ENCODE measurements around the gene KLF9. TPM values are rescaled to one million over a fixed set of nuclear protein-coding genes. Genes with fewer than 3 reads are reported as not detected.

KLF9 gene
- total RNA-seq, 1 donor from 2014 or later = 52.8 TPM

DNA sequence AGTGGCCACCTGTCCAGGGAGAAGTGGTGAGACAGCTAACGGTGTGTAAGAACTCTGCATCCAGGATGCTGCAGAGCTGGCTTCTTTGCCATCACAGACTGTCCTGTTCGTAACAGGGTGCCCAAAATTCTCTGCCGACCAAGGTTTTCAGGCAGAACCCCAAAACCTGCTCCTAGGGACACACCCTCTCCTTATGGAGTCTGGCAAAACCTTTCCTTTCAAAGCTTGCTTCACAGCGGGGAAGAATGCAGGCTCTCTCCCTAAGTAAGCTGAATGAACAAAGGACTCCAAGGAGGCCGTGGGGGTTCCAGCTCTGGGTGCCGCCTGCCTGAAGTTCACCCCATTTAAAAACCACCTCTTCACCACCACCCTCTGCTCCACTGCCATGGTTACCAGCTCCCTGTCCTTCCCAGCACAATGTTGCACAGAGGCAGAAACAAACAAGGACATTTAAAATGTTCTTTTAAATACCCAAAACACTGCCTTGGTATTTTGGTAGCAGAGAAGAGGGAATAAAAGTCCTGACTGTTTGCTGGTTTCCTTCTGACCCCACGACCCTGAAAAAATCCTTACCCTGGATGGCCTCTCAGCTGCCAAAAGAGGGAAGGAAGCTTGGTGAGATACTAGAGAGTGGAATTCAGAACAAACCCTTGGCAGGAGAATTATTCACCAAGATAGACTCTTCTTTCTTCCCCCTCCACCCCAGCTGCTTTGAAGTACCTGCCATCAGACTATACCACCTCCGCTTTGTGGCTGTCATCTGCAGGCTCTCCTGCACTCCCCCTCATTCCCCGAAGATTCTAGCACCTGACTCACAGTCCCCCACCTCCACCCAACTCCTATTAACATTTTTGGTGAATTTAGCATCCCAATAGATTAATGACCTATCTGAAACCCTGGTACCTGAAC is 7.1 kb upstream of the KLF9 start:
- Histone ChIP-seq H3K36me3 (no peaks in the 10 kb centered on the region), H3K27ac (replicated peaks) (peak overlapping the region; percentile 100), H3K9me3 (replicated peaks) (no peaks in the 10 kb centered on the region), H3K27me3 (ENCODE audit: low read depth) (no peaks in the 10 kb centered on the region), H3K4me1 (peaks cover 57% of the 10 kb centered on the region), H3K4me3 (peak overlapping the region; percentile 73)
- intact Hi-C loops (cut with micrococcal nuclease) = loop anchor here (5.0 kb wide), 2 partner anchors 46 to 61 kb away; no protein-coding TSS in a partner anchor
- TF ChIP-seq, protein P1, sequence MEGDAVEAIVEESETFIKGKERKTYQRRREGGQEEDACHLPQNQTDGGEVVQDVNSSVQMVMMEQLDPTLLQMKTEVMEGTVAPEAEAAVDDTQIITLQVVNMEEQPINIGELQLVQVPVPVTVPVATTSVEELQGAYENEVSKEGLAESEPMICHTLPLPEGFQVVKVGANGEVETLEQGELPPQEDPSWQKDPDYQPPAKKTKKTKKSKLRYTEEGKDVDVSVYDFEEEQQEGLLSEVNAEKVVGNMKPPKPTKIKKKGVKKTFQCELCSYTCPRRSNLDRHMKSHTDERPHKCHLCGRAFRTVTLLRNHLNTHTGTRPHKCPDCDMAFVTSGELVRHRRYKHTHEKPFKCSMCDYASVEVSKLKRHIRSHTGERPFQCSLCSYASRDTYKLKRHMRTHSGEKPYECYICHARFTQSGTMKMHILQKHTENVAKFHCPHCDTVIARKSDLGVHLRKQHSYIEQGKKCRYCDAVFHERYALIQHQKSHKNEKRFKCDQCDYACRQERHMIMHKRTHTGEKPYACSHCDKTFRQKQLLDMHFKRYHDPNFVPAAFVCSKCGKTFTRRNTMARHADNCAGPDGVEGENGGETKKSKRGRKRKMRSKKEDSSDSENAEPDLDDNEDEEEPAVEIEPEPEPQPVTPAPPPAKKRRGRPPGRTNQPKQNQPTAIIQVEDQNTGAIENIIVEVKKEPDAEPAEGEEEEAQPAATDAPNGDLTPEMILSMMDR (IDR thresholded peaks at IDR 0.05; ENCODE audit: borderline replicate concordance) = no peak
- DNase-seq = no peak

DNA sequence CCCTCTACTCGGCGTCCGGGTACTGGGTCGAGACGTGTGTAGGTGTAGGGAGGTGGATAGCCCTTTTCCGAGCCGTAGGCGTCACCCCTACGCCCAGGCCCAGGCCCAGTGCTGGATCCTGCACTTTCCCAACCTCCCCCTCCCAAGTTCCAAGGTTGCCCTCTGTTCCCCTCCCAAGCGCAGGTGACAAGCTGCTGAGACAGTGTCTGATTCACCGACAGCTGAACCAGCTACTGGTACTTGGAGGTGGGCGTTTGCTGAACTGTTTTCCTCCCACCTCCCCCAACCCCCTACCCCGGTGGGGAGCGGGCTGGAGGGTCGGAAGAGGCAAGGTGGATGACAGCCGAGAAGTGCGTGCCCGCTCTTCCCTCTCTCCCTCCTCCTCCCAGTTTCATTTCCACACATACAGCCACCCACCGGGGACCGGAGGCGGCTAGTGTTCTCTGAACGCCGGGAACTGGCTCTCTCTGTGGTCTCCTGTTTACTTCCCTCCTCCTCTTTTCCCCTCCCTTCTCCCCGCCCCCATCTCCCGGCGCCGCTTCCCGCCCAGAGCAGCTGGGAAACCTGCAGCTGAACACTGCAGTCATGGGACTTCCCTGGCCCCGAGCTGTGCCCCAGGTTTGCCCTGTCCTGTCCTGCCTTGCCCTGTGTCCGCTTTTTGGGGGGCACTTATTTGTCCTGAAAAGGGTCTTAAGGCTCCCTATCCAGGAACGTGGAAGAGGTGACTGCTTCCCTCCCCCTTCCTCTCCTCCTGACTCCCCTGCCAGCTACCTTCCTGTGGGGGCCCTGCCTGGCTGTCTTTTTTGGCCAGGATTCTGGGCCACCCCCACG is 6.2 kb upstream of the KLF9 start:
- Histone ChIP-seq H3K27ac (replicated peaks) (peak overlapping the region; percentile 100), H3K27me3 (ENCODE audit: low read depth) (no peaks in the 10 kb centered on the region), H3K9me3 (replicated peaks) (no peaks in the 10 kb centered on the region), H3K4me1 (peaks cover 66% of the 10 kb centered on the region), H3K4me3 (peak overlapping the region; percentile 73), H3K36me3 (no peaks in the 10 kb centered on the region)
- TF ChIP-seq, protein P1 (IDR thresholded peaks at IDR 0.05; ENCODE audit: borderline replicate concordance) = no peak
- peak; percentile 96 for DNase-seq
- intact Hi-C loops (cut with micrococcal nuclease) = loop anchor here (5.0 kb wide), 2 partner anchors 47 to 62 kb away; no protein-coding TSS in a partner anchor

DNA sequence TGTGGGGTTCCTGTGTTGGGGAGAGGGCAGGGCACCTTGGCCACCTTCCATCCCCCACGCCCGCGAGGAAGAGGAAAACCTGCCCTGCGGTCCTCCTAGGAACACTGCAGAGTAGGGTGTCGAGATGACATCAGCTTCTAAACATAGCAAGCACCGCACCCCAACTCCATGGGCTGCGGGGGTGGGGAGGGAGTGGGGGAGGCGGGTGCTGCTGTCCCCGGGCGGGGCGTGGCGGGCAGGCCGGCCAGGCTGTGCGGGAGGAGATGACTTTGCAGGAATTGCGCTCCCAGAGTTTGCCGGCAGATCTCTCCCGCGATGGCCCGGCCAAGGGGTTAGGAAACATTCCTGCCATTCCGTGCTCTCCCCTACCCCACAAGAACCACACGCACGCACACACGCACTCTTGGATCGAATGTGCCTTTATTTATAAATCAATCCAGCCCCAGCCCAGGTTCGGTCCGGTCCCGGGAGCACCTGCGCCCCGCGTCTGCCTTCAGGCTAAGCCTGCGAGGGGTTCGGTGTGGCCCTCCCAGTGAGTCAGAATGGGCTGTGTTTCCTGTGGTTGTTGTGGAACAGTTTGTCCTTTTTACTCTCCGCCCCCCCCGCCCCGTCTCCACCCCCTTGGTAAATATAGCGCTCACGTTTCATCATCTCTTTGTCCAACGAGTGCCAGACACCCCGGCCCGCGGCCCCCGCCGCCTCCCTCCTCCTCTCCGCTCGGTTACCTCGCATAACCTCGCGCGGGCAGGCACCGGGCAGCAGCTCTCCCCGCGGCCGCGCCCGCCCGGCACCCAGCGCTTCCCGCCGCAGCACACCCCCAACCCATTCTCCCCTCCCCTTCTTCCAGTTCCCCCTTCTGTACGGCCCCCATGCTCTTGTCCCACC is 5.3 kb upstream of the KLF9 start:
- Histone ChIP-seq H3K36me3 (no peaks in the 10 kb centered on the region), H3K9me3 (replicated peaks) (no peaks in the 10 kb centered on the region), H3K27me3 (ENCODE audit: low read depth) (no peaks in the 10 kb centered on the region), H3K4me3 (peak overlapping the region; percentile 73), H3K27ac (replicated peaks) (peak overlapping the region; percentile 100), H3K4me1 (peaks cover 75% of the 10 kb centered on the region)
- TF ChIP-seq, protein P1 (IDR thresholded peaks at IDR 0.05; ENCODE audit: borderline replicate concordance) = peak; percentile 29
- intact Hi-C loops (cut with micrococcal nuclease) = loop anchor here (5.0 kb wide), 3 partner anchors 48 to 183 kb away; no protein-coding TSS in a partner anchor
- peak; percentile 97 for DNase-seq

DNA sequence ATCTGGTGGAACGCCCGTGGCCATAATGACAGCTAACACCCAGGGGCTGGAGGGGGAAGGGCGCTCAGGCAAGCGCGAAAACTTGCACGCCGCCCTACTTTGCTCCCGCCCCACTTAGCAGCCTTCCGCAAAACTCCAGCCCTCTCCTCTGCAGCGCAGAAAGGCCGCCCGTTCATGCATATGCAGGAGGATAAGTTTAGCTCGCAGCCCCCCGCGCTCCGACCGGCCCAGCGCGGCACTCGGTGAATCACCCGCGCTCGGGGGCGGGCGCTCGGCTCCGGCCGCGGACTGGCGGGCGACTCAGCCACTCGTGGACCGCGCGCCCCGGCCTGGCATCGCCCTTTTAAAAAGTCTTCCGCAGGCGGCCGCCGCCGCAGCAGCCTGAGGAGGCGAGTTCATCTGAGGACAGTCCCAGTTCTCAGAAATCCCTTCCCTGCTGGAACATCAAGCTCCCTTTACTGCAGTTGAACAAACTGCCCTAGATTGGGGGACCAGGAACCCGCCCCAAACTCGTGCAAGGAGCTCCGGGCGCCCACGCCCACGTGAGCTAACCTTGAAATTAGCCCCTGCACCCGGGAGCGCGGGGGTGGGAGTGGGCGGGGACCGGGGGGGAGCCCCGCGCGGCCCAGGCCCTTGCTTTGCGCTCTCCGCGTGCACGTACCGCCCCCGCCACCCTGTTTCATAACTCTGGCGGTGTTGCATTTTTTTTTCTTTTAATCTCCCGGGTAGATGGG is 4.5 kb upstream of the KLF9 start:
- Histone ChIP-seq H3K36me3 (no peaks in the 10 kb centered on the region), H3K4me1 (peaks cover 78% of the 10 kb centered on the region), H3K4me3 (peak overlapping the region; percentile 73), H3K27me3 (ENCODE audit: low read depth) (no peaks in the 10 kb centered on the region), H3K9me3 (replicated peaks) (no peaks in the 10 kb centered on the region), H3K27ac (replicated peaks) (peak overlapping the region; percentile 100)
- DNase-seq = peak; percentile 97
- intact Hi-C loops (cut with micrococcal nuclease) = loop anchor here (5.0 kb wide), 1 partner anchor 183 kb away; no protein-coding TSS in a partner anchor
- TF ChIP-seq, protein P1 (IDR thresholded peaks at IDR 0.05; ENCODE audit: borderline replicate concordance) = no peak
